AG08395 (cell line): ENCODE results near the gene SRCIN1.
"Not testable (repeated sequence)": the region's sequence is repeated elsewhere in the genome, so short reads cannot be mapped to it uniquely, and the experiment has no call there.

Experiments used
- DNase-seq: peaks from one replicate; pipeline ENCODE4 v3.0.0; 2012; ENCODE audit warnings: mixed read lengths, low spot score

Gene SRCIN1

DNA sequence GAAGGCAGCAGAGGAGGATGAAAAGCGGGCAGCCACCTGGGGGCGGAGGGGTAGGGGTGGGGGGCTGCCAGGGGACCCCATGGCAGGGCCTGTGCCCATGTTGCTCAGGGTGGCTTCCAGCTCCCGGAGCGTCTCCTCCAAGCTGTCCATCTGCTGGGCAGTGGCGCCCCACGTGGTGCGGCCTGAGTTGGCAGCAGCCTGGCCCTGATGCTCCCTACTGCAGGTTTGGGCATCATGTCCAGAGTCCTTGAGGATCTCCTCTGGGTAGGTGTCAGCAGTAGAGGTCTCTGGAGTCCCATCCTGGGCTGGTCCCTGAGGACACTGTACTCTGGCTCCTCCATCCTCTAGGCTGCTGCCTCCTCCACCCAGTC is 60.9 kb downstream of the SRCIN1 start:
- no peak for DNase-seq

DNA sequence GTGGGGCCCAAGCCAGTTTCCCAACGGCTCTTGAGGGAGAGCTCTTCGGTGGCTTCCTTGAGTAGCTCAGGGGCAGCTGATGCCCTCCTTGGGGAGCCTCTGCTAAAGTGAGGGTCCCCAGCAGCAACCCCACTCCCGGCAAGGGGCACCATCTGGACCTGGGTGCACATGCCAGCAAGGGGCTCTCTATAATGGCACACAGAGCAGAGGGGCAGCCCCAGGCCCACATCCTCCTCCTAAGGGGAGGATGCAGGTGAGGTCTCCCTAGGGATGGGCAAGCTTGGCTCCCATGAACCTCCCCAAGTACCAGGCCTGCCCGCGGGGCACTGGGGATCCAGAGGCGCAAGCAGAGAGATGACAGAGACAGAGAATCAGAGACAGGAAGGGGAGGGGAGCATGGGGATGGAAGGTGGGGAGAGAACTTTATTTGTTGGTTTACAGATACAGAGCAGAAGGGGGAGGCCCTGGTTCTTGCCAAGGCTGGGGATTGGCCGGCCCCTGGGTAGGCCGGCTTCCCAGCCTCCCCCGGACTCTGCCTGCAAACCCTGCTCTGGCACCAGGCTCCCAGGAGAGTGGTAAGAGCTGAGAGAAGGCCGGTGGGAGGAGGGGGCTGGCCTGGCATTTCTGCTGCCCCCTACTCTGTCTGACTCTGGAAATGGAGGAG is 61.4 kb downstream of the SRCIN1 start:
- no peak for DNase-seq

DNA sequence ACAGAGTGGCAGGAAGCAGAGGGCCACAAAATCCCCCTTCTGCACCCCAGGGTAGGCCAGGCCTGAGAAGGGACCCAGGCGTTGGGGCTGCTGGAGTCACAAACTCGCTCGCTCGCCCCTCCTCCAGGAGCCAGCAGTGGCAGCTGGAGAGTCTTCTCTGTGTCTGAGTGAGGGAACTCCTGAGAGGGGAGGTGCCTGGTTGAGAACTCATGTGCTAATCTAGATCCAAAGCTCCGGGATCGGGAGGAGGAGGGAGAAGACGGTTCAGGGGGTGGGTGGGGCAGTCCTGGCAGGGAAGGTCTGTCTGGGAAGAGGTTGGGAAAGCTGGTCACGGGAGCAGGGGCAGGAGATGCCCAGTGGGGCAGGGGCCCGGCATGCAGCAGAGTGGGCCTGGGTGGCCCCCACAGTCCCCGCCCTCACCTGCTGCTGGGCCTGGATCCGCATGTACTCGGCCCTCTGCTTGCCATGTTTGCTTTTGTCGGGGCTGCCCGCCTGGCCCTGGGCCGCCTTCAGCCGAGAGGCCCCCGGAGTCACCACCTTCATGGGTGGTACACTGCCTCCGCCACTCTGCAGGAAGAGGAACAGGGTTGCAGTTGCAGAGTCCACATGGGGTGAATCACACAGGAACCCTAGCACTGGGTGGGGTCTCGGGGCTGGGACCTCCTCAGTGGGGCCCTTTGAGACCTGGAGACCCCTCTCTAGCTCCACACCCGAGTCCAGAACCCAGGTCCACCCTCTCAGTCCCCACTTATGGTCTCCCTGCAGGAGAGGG is 62.2 kb downstream of the SRCIN1 start:
- no peak for DNase-seq

DNA sequence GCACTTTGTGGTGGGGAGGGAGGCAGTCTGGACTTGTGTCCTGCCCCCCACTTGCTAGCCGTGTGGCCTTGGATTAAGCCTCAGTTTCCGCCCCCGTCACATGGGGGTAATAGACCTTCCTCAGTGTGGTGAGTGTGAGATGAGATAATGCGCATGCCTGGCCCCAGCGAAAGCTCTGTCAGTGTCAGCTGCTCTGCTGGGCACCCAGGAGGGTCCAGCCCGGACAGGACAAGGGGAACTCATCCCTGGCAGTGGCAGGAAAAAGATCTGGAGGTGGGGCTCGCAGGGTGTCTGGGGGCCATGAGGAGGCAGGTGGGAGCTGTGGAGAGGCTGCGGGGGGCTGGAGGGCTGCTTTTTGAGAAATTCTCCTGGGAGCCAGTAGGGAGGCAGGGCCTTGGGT is 63.5 kb downstream of the SRCIN1 start:
- DNase-seq: no peak

DNA sequence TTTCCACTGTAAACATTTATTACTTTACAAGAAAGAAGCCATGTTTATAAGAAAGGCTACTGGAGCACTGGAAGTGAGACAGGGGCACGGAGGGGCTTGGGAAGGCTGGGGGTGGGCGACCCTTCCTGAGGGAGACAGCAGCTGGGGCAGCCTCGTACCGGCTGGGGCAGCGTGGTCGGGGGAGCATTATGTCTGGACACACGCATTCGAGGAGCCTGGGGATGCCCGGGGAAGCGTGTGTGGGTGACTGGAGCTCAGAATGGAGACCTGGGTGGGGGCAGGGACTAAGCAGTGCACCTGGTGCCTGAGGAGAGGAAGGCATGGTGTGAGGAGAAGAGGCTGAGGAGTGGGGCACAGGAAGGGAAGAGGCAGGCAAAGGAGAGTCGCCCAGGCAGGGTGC is 64.5 kb downstream of the SRCIN1 start:
- no peak for DNase-seq

DNA sequence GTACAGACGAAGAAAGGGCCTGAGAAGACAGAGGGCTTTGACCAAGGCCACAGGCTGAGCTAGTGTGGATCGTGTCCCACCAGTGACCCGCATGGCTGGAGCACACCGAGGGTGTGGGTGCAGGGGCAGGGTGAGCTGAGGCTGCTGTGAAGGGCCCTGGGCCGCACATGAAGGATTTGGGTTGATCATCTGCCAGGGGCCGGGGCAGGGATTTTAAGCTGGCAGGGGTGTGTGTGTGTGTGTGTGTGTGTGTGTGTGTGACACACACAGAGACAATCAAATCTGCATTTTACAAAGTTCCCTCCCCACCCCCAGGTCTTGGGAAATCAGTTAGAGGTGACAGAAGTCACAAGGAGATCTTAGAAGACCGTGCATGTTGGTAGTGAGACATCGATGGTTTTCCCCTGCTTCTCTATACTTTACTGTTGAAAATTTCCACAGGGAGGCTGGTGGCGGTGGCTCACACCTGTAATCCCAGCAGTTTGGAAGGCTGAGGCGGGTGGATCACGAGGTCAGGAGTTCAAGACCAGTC is 65.2 kb downstream of the SRCIN1 start:
- no peak for DNase-seq

DNA sequence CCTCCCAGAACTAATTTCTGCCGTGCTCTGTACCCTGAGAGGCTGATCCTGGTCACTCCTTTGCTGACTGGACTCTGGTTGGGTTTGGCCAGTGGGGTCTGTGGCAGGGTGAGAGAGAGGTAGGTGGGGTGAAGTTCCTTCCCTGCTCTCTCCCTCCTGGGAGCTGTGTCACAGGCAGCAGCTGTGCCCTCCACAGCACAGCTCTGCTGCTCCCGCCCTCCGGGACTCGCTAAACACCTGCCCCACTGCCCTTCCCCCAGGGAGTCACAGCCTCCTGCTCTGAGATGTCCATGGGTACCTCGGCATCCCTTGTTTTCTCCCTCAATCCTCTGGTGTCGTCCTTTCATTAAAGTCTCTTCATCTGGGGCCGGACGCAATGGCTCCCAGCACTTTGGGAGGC is 66.4 kb downstream of the SRCIN1 start:
- DNase-seq: no peak

DNA sequence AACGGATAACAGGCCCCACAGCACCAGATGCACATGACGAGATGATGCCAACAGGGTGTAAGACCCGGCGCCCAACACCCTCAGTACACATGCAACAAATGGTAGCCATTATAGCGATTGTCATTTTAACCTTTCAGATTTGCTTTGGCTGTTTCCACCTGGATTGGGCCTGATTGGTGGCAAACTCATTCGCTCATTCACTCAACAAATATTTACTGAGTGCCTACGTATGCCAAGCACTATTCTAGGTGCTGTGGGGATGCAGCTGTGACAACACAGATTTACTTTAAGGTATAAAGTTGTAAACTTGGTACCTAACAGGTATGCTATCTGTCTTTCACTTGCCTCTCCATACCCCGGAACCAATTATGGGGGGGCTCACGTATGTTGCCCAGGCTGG is 66.8 kb downstream of the SRCIN1 start:
- no peak for DNase-seq

DNA sequence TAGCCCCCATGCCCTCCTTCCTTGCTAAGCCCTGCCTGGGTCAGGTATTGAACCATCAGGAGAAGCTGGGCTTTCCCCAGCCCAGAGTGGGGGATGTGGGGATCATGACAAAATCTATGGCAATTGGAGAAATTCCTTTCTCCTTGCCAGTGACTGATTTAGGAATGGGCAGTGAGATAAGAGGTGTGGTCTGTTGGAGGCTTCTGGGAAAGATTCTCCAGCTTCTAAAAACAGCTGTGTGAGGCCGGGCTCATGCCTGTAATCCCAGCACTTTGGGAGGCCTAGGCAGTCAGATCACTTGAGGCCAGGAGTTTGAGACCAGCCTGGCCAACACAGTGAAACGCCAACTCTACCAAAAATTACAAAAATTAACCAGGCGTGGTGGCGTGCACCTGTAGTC is 69.1 kb downstream of the SRCIN1 start:
- DNase-seq: no peak

DNA sequence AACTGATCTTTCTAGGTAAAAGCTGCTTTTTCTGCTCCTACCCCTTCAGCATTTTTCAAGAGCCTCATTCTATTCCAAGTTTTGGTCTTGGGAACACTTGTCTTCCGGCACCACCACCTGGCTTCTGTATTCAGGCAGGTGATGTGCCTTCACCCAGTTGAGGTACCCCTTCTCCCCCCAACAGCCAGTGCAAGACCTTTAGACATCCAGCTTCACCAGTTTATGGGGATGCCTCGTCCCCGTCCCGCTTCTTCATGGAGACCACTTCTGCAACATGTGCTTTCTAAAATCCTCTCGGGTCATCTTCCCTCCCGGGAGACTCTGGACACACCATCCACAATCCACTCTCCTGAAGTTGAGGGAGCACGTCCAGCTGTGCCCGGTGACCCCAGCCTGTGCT is 69.9 kb downstream of the SRCIN1 start:
- DNase-seq: no peak

DNA sequence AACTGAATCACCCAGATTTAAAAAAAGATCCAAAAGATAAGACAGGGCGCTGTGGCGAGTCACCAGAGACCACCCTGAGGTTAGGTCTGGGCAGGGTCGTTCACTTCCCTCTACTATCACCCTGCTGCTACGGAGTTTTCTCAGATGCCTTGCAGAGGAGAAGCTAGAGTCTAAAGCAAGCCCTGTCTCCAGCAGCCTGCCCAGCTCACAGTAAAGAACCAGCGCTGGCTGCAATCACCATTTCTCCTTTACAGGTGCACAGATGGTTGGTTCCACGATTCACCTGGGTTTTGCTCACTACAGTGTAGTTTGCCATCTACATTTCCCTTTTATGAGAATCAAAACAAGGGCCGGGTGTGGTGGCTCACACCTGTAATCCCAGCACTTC is 71.3 kb downstream of the SRCIN1 start:
- DNase-seq: no peak

DNA sequence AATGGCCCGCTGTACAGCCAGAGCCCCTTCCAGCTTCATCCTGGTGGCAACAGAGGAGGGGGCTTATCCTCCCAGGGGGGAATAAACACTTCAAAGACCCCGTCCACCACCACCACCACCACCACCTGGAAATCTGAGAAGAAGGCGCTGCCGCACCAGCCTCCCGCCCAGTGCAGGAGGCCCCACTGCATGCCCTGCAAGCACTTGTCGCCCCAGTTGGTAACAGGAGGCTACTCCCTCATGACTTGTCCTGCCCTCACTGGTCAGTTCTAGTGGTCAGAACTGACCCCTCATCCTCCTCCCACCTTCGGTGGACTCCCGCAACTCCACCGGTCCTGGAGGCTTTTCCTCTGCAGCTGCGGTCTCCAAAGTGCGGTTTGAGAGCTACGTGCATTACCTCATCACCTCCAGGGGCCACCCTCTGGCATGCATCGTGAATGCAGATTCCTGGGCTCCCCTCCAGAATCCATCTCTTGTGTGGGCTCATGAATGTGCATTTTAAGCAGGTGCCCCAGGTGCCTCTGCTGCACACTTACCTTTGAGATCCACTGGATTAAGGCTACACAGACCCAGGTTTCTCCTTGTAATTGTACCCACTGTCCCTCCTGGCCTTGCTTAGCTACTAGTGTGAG is 71.8 kb downstream of the SRCIN1 start:
- no peak for DNase-seq

DNA sequence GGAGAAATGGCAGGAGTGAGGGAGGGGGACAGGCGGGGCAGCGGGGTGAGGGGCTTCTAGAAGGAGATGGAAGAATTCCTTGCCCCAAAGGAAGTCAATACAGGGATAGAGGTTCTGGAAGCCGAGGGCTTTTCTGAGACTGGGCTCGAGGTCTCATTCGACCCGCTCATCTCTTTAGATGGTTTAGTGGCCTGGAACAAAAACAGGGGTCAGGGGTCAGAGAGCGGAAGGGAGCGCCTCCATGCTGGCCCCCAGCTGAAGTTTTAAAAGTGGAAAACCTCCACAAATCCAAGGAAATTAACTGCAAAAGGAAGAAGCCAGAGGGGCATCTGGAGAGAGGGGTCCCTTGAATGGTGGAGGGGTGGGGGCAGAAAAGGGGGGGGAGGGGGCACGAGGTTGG is 72.5 kb downstream of the SRCIN1 start:
- no peak for DNase-seq

DNA sequence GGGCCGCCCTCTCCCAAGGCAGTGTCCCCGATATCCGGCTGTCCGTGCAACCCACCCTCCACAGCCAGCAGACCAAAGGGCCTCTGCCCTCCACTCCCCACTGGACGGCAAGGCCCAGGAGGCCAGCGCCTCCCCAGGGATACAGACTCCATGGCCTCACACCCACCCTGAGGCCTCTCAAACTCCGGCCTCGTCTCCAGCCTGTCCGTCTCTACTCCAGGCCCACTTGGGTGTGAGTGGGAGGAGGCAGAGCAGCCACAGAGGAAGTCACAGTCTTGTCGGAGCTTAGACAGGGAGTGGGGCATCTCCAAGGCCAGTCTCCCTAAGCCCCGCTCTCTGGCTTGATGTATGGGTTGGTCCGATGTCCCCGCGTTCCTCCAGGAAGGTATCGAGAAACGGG is 73.3 kb downstream of the SRCIN1 start:
- DNase-seq: no peak

DNA sequence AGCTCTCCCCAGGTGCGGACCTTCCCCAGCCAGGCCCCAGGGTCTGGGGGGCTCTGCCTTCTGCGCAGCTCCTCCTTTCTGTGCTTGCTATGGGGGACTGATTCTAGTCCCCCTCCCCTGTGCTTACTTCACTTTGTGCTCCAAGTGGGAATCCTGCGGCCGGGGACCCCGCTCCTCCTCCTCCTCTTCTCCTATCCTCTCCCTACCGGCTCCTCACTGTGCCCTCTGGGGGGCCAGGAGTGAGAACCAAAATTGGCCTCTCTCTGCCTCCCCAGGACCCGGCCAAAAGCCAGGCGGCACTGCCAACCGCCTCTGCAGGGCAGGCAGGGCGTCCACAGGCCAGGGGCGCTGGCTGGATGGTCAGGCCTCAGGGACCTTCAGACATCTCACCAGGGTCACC is 74.0 kb downstream of the SRCIN1 start:
- not testable (repeated sequence) for DNase-seq

DNA sequence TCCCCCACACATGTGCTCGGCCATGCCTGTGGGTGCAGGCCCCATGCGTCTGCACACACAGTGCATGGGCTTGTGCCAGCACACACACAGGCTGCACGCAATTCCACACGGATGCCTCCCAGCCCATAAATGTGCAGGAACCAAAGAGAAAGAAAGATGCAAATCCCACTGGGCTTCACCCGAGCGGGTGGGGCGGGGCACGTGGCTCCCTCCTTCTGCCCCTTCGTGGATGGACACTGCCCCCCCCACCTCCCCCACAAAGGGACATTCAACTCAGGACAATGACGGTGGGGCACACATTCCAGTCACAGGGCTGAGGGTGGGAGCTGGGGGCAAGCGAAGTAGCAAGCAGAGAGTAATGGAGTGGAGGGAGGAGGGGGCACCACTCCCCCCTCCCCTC is 74.9 kb downstream of the SRCIN1 start:
- not testable (repeated sequence) for DNase-seq

DNA sequence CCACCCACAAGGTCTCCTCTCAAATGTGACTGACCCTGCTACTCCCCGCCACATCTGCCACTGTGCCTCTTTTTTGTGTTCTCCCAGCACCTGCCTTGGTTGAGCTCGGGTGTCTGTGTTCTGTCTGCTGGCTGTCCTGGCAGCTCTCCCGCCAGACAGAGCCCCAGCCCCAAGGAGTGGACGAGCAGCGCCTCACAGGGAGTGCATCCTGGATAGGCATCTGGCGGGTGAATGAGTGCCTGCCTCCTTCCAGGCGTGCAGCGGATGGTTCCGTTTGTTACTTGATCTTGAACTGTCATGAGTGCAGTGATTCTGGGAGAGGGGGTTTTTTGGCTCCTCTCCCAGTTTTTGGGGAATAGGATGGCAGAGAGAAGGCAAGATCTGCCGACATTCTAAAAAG is 77.6 kb downstream of the SRCIN1 start:
- not testable (repeated sequence) for DNase-seq

DNA sequence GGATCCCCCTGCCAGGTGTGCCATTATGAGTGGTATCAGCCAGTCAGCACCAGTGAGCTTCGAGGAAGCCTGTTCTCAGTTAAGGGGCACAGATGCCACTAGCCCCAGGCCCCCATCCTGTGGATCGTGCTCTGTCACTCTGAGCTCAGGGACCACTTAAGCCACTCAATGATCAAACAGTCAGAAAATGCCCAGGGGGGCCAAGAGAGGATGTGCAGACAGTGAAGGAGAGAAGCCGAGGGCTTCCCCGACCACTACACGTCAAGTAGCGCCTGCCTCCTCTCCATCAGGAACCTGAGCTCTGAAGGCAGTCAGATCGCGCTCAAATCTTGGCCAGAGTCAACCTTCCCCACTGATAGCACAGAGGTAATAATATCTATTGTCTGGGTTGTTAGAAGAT is 79.2 kb downstream of the SRCIN1 start:
- DNase-seq: not testable (repeated sequence)

DNA sequence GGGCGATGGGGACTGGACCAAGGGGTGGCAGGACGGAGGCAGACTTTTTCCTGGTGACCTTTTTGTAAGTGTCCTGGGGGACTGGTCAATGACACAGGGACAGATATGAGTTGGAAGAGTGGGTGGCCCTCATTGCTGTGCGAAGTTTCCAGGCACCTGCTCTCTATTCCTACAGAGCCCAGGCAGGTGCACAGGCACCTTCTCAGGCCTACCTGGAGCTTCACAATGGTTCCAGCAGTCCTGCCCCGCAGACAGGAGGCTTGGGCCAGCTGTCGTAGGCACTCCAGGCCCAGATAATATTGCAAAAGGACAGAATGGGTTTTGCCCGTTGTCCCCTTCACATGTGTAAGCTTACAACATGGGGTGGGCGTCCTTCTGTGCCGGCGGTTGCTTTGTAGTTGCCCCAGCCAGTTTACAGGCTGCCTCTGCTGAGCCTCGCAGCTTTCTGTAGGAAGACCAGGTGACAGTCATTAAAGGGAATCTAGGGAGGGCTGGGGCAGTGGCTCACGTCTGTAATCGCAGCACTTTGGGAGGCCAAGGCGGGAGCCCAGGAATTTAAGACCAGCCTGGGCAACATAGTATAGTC is 93.2 kb downstream of the SRCIN1 start:
- DNase-seq: no peak

DNA sequence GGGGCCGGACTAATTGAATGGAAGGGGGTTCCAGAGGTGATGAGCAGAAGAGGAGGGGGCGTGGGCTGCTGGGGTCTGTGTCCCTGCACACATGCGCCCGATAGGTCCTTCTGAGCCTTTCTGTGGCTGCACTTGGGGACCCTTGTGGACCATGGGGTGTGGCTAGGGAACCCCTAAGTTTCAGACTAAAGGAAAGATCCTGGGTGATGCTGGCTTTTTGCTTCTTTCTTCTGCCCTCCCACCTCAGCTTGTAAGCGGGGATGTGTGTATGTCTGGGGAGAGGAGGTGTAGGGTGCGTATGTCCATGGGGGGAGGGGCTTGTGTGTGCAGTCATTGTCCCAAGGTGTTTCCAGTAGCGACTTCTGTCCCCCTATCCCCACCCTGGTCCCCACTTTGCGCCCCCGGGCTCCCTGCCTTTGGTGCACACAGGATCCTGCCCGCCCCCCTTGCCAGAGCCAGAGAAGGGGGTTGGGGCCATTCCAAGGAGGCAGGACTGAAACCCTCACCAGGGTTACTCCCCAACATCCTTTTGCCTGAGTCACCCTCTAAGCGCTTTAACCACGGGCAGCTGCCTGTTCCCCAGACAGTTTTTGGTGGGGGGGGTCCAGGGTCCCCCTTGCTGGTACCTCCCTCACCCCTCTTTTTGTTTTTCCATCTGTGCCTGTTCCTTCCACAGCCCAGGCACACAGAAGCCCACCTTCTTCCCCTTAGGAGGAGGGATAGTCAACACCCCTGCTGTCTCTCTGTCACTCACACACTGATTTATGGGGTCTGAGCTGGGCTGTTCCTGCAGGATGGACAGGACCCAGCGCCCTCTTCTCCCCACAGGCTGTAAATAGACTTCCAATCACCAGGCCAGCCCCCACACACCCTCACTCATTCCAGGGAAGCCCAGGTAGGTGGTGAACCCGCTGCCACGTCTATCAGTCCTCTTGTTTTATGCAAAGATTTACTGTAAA is 94.3 kb downstream of the SRCIN1 start:
- DNase-seq: peak; percentile 90

DNA sequence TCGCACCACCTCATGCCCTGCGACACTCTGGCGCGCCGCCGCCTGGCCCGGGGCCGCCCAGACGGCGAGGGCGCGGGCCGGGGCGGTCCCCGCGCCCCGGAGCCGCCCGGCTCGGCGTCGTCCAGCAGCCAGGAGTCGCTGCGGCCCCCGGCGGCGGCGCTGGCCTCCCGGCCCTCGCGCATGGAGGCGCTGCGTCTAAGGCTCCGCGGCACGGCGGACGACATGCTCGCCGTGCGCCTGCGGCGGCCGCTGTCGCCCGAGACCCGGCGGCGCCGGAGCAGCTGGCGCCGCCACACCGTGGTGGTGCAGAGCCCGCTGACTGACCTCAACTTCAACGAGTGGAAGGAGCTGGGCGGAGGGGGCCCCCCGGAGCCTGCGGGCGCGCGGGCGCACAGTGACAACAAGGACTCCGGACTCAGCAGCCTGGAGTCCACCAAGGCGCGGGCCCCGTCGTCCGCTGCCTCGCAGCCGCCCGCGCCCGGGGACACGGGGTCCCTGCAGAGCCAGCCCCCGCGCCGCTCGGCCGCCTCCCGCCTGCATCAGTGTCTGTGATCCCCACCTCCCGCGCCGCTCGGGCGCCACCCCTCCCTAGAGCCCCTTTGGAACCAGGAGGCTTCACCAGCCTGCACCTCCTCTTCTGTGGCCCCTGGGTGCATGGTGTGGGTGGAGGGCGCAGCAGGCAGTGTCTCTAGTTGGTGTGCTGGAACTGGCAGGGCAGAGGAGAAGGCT is 95.2 kb downstream of the SRCIN1 start:
- DNase-seq: peak; percentile 36
